Sciatic nerve (tissue), 2 donors: ENCODE data around the gene PRDM16. TPM values are rescaled to one million over a fixed set of nuclear protein-coding genes. Genes with fewer than 3 reads are reported as not detected.

Experiments used
- ATAC-seq: fragments of 200-7000 bp; cut with Tn5 transposase; one replicate; pipeline ENCODE4 v1.9.1; 2020; ENCODE audit warnings: mild to moderate bottlenecking, moderate library complexity
- DNase-seq: peaks from one replicate; pipeline ENCODE4 v3.0.0-alpha.2; 2020; ENCODE audit warnings: low spot score
- intact Hi-C: fragments of 100-400 bp; cut with DNase I; formaldehyde crosslinking; loops from one replicate; pipeline ENCODE4 v1.14.2; 2022
- total RNA-seq: library from RNA; stranded (reverse); fragmentation: NEBNext Ultra II Directional; extraction: Animal tissue kit (Norgen Biotek cat#: 25700); gene quantifications from one replicate; pipeline ENCODE4 v1.2.1, GENCODE V29; 2021
- donor health status: DM: no; HTN: no; CAD: no.
- donor health status: DM: no; HTN: no; CAD: no.

PRDM16 gene
- total RNA-seq, 1 donor from 2014 or later, result 31.3 TPM

DNA sequence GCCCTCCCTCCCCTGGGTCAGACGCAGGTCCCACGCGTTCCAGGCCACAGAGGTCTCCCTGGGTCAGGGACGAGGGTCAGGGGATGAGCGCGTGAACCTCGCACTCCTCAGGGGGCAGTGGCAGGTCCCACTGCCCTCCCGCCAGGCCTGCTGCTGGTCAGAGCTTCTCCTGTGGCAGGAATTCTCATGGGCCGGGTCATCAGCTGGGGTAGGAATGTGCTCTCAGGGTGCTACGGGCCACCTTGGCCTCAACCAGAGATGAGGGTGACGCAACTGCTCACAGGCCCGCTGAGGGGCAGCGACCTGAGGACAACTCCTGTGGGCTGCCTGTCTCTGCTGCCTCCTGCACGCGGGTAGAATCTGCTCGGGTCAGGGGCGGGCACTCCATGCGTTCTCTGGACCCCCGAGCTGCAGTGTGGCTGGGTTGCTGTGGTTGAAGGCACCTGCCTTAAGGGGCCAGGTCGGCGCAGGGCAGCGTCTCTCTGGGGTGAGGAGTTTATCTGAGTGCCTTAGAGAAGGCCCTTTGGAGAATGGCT, 128.8 kb downstream of the PRDM16 start:
- ATAC-seq, result no peak
- intact Hi-C loops, result no loop called here
- DNase-seq, result no peak

DNA sequence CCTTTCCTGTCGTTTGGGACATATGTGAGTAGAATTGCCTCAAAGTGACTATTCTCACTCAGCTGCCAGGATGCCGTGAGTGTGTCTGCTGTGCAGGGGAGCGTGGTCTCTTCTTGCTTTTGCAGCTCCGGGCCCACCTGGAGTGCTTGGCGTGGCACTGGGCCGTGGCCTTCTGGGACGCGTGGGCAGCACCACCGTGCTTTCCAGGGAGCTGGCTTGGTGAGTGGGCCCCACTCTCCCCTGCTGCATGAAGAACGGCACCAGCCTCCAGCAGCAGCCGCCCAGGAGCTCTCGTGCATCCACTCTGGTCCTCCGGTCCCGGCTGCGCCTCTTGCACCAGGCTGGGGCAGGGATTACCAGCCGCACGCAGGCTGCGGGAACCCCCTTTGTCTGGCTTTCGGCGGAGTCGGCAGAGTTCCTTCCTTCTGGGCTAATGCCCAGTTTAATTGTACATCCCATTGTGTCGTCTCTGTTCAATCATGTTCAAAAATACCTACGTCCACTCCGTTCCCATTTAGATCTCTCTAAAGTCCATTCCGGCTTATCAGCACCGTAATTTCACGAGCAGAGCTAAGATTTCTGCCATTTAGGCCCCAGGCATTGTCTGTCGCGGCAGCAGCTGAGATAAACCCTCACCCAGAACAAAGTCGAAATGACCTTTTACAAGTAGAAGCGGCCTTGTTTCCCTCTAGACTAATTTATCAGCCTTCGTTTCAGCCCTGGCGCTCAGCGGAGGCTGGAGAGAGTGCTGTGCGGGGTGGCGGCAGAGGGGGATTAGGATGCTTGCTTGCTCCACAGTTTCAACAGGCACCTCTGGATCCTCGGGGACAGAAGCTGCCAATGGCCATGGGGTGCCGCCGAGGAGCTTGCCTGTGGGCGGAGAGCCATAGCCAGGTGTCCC, 129.6 kb downstream of the PRDM16 start:
- ATAC-seq (no peak), DNase-seq (no peak)
- intact Hi-C loops, result no loop called here

DNA sequence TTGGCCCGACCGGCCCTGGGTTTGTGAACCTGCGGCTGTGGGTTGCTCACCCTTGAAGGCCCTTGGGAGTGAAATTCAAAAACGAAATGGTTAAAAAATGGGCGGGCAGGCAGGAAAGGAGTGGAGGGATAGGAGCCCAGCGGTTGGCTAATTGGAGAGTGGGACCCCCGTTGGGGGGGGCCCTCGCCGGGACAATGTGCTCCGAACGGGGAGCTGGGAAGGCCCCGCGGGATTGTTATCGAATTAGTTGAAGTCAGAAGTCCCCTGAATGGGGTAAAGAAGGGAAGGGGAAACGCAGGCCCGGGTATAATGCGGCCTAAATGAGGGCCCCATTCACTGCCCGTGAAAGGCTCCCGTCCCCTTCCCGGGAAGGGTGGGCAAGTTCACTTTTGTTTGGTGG, 135.7 kb downstream of the PRDM16 start:
- DNase-seq (no peak), ATAC-seq (no peak)
- intact Hi-C loops, result no loop called here

- DNase-seq (no peak), ATAC-seq (no peak)
- intact Hi-C loops, result no loop called here
These were observed 136.8 kb downstream of the PRDM16 start for GRCh38 chr1:3205815-3206214.

- intact Hi-C loops, result no loop called here
- ATAC-seq, result no peak
These were observed 137.7 kb downstream of the PRDM16 start for GRCh38 chr1:3206696-3207095.

GRCh38 chr1:3207217-3207848, 138.3 kb downstream of the PRDM16 start:
- intact Hi-C loops, result no loop called here
- no peak for DNase-seq

More at GRCh38 chr1:3206696-3207095, 137.7 kb downstream of the PRDM16 start:
- DNase-seq, result no peak

DNA sequence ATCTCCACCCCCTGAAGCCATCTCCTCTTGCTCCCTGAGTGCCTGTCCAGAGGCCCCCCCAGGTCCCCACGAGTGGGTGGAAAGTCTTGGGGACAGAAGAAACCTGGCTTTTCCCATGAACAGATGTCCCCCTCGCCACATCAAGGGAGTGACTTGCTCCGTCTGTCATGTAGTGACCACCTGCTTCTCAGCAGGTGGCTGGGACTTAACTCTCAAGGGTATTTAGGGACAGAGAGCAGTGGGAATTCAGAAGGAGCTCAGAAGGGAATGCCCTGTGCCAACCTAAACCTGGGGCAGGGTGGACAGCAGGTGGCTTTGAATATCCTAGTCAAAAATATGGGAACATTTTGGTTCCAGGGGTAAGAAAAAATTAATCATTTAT, 139.8 kb downstream of the PRDM16 start:
- ATAC-seq (no peak), DNase-seq (no peak)
- intact Hi-C loops, result no loop called here

More at GRCh38 chr1:3207217-3207848, 138.3 kb downstream of the PRDM16 start:
- ATAC-seq, result peak; percentile 27

- no peak for DNase-seq
- intact Hi-C loops, result no loop called here
- ATAC-seq, result no peak
These were observed 140.2 kb downstream of the PRDM16 start for GRCh38 chr1:3209201-3209600.

DNA sequence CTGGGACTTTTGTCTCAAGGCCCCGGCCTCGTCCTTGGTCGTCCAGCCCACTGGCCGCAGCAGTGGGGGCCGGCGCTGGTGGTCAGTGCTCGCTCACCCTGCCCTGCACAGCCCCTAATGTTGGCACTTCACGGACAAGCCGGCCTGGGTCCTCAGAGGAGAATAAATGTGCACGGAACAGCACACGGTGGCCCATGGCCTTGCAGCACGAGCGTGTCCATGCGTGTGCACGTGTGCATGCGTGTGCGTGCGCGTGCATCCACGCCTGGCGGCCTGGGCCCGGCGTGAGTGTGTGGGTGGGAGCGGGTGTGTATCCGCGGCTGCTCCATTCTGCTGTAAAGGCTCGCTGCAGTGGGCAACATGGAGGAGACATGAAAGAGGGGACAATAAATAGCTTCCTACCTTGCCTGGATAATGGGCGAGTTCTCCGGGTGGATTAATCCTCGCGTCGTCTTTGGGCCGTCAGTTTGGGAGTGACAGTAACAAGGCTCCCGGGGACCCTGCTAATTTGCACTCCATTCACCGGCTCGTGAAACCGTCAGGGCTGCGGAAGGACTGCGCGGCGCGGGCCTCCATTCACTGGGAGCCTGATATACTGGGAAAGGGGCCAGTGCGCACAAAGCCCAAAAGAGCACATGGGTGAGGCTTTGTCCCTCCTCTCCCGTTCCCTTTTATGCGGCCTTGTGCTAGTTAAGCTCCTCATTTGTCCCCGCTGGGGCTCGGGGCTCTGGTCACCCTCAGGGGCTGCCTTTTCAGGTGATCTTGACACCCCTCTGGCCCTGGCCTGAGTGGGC, 142.8 kb downstream of the PRDM16 start:
- intact Hi-C loops, result no loop called here
- ATAC-seq (no peak), DNase-seq (no peak)

GRCh38 chr1:3212453-3213355, 143.7 kb downstream of the PRDM16 start:
- no peak for ATAC-seq
- DNase-seq, result no peak
- intact Hi-C loops, result no loop called here

- no peak for ATAC-seq
- no peak for DNase-seq
- intact Hi-C loops, result no loop called here
These were observed 144.7 kb downstream of the PRDM16 start for GRCh38 chr1:3213730-3214129.

DNA sequence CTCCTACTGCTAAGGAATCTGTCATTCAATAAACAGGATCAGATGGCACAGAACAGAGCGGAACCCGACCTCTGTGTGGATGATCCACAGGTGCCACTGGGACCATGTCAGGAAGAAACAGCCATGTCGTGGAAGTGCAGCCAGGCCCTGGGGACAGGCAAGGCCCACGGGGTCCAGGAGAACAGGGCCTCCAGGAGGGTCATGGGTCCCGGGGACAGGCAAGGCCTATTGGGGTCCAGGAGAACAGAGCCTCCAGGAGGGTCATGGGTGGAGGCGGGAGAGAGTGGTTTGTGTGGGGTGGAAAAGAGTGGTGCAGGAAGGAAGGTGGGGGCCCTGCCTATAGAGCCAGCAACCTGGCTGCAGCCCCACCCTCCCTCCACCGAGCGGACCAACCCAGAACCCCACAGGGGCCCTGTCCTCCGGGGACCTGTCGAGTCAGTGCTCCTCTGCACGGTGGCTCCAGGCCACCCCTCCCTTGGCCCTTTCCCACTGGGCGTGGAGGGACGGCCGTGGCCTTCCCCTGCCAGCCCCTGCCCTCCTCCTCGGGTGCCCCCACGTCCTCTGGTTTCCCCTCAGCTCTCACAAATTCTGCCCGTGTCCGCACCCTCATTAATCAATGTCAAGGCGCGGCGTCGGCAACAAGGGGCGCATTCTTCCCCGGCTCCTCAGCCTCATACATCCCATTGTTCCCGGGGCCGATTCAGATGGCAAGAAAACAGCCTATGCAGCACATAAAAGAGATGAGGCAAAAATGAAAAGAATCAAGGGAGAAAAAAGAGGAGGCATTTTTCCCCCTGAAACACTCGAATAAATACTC, 146.4 kb downstream of the PRDM16 start:
- intact Hi-C loops, result no loop called here
- ATAC-seq (peak; percentile 46), DNase-seq (no peak)

DNA sequence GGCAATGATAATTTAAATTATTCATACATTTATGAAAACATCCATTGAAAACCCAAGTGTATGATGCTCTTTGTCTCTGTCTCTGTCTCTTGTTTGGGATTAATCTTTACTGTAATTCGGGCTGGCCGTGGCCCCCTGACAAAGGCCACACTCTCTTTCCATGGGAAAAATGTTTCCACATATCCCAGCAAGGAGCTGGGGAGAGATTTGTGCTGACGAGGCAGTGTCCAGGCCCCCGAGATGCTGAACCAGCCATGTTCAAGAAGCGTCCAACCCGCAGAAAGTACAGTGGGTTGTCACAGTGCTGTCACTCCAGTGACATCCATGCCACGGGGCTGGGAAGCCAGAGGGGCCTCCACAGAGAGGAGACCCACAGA, 147.0 kb downstream of the PRDM16 start:
- intact Hi-C loops, result no loop called here
- DNase-seq (no peak), ATAC-seq (no peak)

DNA sequence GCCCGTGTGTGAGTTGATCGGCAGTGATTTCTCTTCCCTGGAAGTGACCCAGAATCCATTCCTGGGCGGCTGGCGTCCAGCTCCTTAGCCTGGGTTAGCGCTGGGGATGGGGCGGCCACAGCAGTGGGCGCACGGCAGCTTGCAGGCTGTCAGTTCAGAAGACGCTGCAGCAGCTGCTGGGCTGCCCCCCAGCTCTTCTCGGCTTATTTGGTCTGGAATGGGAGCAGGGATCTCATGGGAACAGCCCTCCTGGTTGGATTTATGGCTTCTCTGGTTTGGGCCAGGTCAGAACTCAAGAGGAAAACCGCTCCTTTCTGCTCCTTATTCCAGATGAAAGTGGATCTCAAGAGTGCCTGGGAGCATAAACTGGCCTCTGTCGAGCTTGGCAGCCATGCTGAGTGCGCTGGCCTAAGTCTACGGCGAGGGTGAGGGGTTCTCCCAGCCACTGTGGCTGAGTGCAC, 148.2 kb downstream of the PRDM16 start:
- DNase-seq (no peak), ATAC-seq (no peak)
- intact Hi-C loops, result no loop called here

- intact Hi-C loops, result no loop called here
- ATAC-seq, result no peak
These were observed 149.1 kb downstream of the PRDM16 start for GRCh38 chr1:3217979-3218679.

DNA sequence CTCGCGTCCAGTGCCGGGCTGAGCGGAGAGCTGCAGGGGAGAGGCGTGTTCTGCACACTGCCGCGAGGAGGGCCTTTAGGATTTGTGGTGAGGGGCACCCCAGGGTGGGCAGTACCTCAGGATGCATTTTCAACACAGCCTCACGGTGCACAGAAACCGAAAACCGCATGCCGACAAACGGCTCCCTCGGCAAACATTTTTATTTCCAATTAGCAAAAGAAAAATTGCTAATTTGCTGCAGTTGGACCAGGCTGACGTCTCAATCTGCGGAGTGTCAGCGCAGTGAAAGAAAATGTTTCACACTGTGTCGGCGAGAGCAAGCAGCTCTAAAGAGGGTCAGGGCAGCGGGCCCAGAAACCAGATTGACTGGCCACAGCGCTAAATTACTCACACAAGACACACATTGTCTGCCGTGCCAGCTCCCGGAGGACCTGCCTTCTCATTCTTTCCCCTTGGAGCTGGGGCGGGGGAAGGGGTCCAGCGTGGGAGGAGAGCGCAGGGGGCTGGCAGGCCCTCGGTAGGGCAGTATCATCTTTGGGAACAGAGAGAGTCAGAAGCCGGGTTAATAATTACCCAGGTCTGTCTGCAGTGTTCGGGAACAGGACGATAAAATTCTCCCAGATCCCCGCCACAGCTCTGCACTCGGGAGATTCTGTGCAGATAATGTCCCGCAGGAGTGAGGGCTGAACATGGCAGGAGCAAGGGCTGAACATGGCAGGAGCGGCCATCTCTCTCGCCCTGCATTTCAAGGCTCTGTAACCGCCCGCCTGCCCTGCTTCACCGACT, 150.2 kb downstream of the PRDM16 start:
- ATAC-seq, result peak; percentile 71
- intact Hi-C loops, result no loop called here
- DNase-seq, result peak; percentile 83

More at GRCh38 chr1:3217979-3218679, 149.1 kb downstream of the PRDM16 start:
- DNase-seq, result no peak
